Activated effector memory CD4-positive, alpha-beta T cell treated with anti-CD3 and anti-CD28 coated beads, Interleukin-2, amount 50 U/mL, for 16 hours (primary cell): ENCODE results near the gene KCNA4.
"Not testable (repeated sequence)": the region's sequence is repeated elsewhere in the genome, so short reads cannot be mapped to it uniquely, and the experiment has no call there.

Source experiments
- DNase-seq: peaks from one replicate; pipeline ENCODE4 v3.0.0-alpha.2; 2020

Gene KCNA4

DNA sequence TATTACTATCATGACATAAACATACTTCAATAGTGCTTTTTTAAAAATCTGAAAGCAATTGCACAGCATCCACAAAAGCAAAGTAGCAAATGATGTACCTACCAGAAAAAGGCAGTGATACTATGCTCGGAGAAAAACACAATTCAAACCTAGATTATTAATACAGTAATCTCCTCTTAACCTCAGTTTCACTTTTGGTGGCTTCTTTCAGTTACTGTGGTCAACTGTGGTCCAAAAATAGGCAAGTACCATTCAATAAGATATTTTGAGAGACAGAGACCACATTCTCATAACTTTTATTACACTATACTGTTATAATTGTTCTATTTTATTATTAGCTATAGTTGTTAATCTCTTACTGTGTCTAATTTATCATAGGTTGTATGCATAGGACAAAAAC is 20.8 kb downstream of the KCNA4 start:
- DNase-seq: no peak

DNA sequence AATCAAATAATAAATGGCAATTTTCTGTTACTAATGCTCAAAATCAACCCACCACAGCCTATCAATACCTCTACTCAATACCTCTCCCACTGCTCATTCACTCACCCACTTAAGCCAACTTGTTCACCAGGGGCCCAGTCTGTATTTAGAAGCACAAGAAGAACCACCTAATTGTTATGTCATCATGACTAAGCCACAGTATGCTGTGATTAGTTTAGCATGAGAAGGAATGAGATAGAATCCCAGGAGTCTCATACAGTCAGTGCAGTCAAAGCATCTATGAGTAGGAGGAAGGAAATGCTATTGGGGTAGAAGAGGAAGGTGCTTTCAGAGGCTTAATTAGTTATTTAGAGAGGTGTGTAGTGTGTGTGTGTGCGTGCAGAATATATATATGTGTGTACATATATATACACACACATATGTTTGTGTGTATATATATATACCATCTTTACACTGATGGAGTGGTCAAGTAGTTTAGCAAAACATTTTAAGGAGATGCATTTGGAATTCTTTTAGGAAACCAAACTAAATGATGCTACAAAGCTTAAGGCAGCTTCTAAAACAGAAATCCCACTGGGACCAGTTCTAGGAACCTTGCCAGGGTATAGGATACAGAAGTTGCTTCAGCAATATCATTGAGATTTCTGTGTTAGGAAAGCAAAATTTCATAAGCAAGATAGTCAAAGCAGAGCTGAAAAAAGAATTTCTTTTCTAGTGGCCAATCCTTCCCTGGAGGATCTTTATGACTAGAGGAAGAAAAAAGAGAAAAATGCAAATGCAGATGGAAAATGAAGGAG is 27.5 kb downstream of the KCNA4 start:
- DNase-seq: no peak

DNA sequence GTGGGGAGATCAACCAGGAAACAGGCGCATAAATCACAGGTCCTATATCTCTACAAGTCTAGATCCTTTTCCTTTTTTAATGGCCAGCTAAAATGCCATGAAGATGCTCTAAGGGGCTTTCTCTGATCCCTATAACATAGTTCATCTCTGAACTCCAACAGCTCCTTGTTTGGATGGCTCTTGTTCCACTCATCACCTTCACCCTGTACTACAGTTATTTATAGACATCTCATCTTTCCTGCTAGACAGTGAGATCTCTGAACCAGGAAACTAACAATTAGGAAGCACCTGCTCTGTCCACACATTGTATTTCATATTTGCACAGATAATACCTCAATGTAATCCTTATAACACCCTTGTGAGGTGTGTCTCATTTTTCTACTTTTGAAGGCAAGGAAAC is 31.6 kb downstream of the KCNA4 start:
- DNase-seq: no peak

DNA sequence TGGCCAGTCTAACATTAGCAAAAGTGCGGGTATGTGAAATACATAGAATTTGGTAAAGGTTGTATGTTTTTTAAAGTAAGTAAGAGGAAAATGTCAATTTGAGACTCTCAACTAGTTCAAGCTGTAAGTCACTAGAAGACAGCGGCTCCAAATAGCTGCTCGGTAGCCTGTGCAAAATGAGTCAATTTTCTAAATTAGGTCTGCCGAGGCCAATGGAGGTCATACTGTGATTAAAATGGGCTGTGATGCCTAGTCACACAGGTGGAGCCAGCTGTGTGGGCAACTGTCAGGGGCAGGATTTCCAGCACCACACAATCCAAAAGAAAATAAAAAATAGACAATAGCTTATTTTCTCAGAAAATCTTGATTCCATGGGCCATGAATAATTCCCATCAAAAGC is 32.3 kb downstream of the KCNA4 start:
- DNase-seq: no peak

DNA sequence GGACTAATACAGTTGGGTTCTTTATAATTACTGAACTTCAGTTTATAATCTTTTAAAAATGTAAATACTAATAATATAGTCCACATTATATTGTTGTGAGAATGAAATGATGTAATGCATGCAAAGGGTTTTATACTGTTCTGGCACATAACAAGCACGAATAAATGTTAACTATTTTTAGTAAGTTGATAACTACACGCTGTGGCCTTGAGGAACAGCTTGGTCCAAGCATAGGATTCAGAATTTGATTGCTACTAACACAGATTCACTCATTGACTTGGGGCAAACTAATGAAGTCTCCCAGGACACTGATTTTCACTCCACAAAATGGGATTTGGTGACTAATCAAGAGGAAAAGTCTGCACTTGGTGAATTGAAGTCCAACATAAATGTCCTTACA is 38.3 kb downstream of the KCNA4 start:
- no peak for DNase-seq

DNA sequence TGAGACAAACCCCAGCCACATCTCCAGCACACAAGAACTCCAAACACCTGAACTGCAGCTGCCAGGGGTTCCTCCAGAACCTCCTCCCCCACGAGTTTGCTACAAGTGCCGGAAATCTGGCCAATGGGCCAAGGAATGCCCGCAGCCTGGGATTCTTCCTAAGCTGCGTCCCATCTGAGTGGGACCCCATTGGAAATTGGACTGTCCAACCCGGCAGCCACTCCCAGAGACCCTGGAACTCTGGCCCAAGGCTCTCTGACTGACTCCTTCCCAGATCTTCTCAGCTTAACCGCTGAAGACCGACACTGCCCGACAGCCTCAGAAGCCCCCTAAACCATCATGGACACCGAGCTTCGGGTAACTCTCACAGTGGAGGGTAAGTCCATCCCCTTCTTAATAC is 41.2 kb downstream of the KCNA4 start:
- not testable (repeated sequence) for DNase-seq

DNA sequence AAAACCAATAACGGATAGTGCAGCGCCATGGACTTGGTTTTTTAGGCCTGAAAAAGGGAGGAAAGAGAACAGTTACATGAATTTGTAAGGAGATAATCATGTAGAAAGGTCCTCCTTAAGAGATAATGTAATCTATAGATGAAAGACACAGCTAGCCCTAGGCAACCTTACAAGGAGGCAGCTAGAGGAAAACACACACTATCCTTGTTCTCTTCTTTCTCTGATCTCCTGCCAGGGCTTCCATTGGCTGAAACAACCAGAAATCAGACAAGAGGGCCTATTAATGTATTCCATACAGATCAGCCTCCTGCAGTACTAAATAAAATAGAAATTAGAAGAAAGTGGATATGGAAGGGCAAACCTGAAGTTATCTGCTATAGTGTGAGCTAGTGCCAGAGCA is 53.0 kb downstream of the KCNA4 start:
- DNase-seq: no peak

DNA sequence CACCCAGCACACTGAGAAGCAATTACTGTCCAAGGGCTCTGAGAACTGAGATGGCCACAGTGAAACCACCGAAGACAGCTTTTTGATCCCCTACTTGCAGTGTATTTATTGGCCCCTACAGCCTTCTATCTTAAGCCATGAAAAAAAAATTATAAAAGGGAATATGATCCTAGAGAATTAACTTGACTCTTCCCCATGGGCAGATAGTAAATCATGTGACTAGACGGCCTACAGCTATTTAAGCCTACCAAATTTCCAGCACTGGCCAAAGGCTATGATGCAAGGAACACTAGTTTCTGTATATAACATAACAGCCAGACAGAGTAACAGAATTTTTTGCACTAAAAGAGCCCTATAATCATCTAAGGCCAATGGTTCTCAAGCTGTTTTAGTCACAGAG is 53.8 kb downstream of the KCNA4 start:
- no peak for DNase-seq

DNA sequence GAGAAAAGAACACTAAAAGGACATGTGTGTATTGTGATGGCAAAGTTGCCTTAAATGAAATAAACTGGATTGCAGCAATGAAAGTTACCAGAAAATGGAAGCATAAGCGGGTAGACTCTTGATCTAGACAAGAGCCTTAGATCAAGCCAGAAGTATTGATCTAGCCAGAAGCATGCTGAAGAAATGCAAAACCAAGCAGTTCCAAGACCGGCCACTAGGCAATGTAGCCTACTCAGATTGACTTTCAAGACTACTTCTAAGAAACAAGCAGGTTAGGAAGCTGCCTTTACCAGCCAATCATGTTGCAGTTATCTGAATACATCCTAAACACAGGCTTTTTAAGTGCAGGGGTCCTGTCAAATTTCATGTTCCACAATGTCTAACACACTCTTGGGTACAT is 54.6 kb downstream of the KCNA4 start:
- DNase-seq: no peak
